Neuronal stem cell (in vitro differentiated cells): ENCODE measurements around the gene MEGF6.

Source experiments
- DNase-seq: peaks from one replicate; pipeline ENCODE4 v3.0.0-alpha.2; 2013; ENCODE audit warnings: low spot score
- H2AFZ ChIP-seq: one replicate; pipeline ENCODE4 v1.6.1; 2013; ENCODE audit warnings: mild to moderate bottlenecking, low read length, inconsistent platforms
- H2AK5ac ChIP-seq: 2 replicates; pipeline ENCODE4 v1.6.1; 2013; ENCODE audit warnings: low read depth, mild to moderate bottlenecking, inconsistent platforms, low read length, moderate library complexity, mixed read lengths
- H2BK120ac ChIP-seq: 2 replicates; pipeline ENCODE4 v1.6.1; 2013; ENCODE audit warnings: low read depth, mild to moderate bottlenecking, inconsistent platforms, low read length, moderate library complexity, mixed read lengths
- H2BK12ac ChIP-seq: one replicate; pipeline ENCODE4 v1.6.1; 2013; ENCODE audit warnings: low read length, inconsistent platforms
- H2BK15ac ChIP-seq: 2 replicates; pipeline ENCODE4 v1.6.1; 2013; ENCODE audit warnings: mild to moderate bottlenecking, low read length, inconsistent platforms, mixed read lengths
- H2BK5ac ChIP-seq: one replicate; pipeline ENCODE4 v1.6.1; 2013; ENCODE audit warnings: inconsistent platforms, mild to moderate bottlenecking, low read length, moderate library complexity
- H3K14ac ChIP-seq: one replicate; pipeline ENCODE4 v1.6.1; 2013; ENCODE audit warnings: low read length, inconsistent platforms
- H3K18ac ChIP-seq: 2 replicates; pipeline ENCODE4 v1.6.1; 2013; ENCODE audit warnings: low read length, inconsistent platforms
- H3K23ac ChIP-seq: 2 replicates; pipeline ENCODE4 v1.6.1; 2013; ENCODE audit warnings: low read depth, mild to moderate bottlenecking, mixed read lengths, low read length, inconsistent platforms; ENCODE audit not compliant: poor library complexity
- H3K27ac ChIP-seq: replicated peaks from 3 replicates; pipeline ENCODE4 v1.5.1; 2013; ENCODE audit warnings: low read length, inconsistent platforms
- H3K27me3 ChIP-seq, 3 experiments: 2 replicates each; pipeline ENCODE4 v1.6.1; 2013; ENCODE audit warnings: low read length in 3 of 3, mild to moderate bottlenecking in 2 of 3, inconsistent platforms in 1 of 3, low read depth in 1 of 3, mixed read lengths in 1 of 3, moderate library complexity in 1 of 3; ENCODE audit not compliant: control insufficient read depth in 3 of 3, insufficient read depth in 3 of 3
- H3K36me3 ChIP-seq, 2 donors: replicated peaks in 1 of 2; 2 replicates each; pipeline ENCODE4 v1.6.1; 2013; ENCODE audit warnings: low read length in 2 of 2; ENCODE audit not compliant: control insufficient read depth in 2 of 2, insufficient read depth in 2 of 2
- H3K4ac ChIP-seq: 2 replicates; pipeline ENCODE4 v1.6.1; 2013; ENCODE audit warnings: inconsistent platforms, mild to moderate bottlenecking, low read length, moderate library complexity
- H3K4me1 ChIP-seq, 2 donors: 1 replicate in 1 of 2; 2 replicates in 1 of 2; pipeline ENCODE4 v1.6.1; 2013; ENCODE audit warnings: low read length in 2 of 2, low read depth in 1 of 2; ENCODE audit not compliant: control insufficient read depth in 2 of 2, insufficient read depth in 1 of 2
- H3K4me2 ChIP-seq: one replicate; pipeline ENCODE4 v1.6.1; 2013; ENCODE audit warnings: mild to moderate bottlenecking, low read length, inconsistent platforms; ENCODE audit not compliant: insufficient read depth, poor library complexity, severe bottlenecking
- H3K4me3 ChIP-seq, 2 donors: 2 replicates each; pipeline ENCODE4 v1.5.1; 2013; ENCODE audit warnings: low read length in 2 of 2, mild to moderate bottlenecking in 2 of 2, inconsistent platforms in 1 of 2, moderate library complexity in 1 of 2
- H3K79me1 ChIP-seq: one replicate; pipeline ENCODE4 v1.6.1; 2013; ENCODE audit warnings: low read depth, mild to moderate bottlenecking, inconsistent platforms, low read length, moderate library complexity
- H3K9ac ChIP-seq: one replicate; pipeline ENCODE4 v1.6.1; 2013; ENCODE audit warnings: mild to moderate bottlenecking, low read depth, low read length, inconsistent platforms; ENCODE audit not compliant: poor library complexity
- H3K9me3 ChIP-seq, 2 donors: replicated peaks in 1 of 2; 2 replicates each; pipeline versions ENCODE3 to v1.6.1; 2013; ENCODE audit warnings: low read length in 2 of 2, mild to moderate bottlenecking in 2 of 2, inconsistent platforms in 1 of 2, low read depth in 1 of 2, mixed read lengths in 1 of 2, moderate library complexity in 1 of 2; ENCODE audit not compliant: control insufficient read depth in 2 of 2, insufficient read depth in 1 of 2
- H4K8ac ChIP-seq: one replicate; pipeline ENCODE4 v1.6.1; 2013; ENCODE audit warnings: low read depth, mild to moderate bottlenecking, inconsistent platforms, low read length, moderate library complexity
- H4K91ac ChIP-seq: one replicate; pipeline ENCODE4 v1.6.1; 2013; ENCODE audit warnings: low read length, low read depth, mild to moderate bottlenecking, inconsistent platforms; ENCODE audit not compliant: poor library complexity
- WGBS, 2 donors: extraction: QIAGEN DNeasy Blood & Tissue Kit; methylation state at CpG; one replicate each; pipeline ENCODE4 v1.1.7; 2013; ENCODE audit warnings: missing lambda C conversion rate in 2 of 2, mixed read lengths in 1 of 2; ENCODE audit not compliant: insufficient read length in 2 of 2, insufficient replicate concordance in 1 of 2; ENCODE audit errors: extremely low coverage in 2 of 2; 5-methylcytosine and 5-hydroxymethylcytosine counted together

Gene MEGF6

DNA sequence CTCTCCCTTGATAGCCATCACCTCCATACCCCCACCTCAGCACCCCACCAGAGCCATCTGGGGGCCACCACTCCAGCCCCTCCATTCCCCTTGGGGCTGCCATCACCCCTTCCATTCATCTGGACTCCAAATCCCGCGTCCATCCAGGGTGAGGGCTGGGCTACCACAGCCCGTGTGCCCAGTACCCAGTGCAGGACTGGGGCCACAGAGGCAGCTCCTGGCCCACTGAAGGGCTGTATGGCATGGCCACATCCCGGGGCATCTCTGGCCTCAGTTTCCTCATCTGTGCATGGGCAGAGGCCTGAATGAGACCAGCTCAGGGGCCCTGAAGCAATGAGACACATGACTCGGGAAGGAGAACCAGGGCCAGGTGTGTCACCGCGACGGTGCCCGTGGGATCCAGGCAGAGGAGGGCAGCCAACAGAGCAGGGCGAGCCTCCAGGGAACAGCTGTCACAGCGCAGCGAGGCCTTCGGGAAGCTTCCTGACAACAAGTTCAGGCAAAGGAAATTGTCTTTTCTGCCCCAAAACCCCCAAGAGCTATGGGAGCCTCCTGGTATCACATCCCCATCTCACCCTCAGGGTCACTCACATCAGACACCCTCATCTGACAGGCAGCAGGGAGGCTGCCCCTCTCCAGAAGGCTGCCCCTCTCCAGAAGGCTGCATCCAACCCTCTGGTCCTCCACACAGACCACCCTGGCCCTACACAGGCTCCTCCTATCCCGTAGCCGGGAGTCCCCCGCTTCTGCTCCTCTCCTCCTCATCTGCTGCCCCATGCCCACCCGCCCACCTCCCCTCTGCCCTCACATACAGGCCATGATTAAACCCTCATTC is 76.3 kb downstream of the MEGF6 start:
- H3K4me1 ChIP-seq = peaks cover 18 to 22% of the 10 kb centered on the region in 2 donors
- H3K36me3 ChIP-seq = no peaks in the 10 kb centered on the region
- no peak overlapping the region for H3K9ac ChIP-seq
- peaks cover 0 to 12% (median 7%) of the 10 kb centered on the region in 3 experiments for H3K27me3 ChIP-seq
- no CpG with 5 or more reads among the region's 17 CpGs for WGBS, 2 donors
- no peak overlapping the region for H3K4me3 ChIP-seq
- H2BK15ac ChIP-seq = no peak overlapping the region
- no peak overlapping the region for H2AFZ ChIP-seq
- H4K8ac ChIP-seq = no peak overlapping the region
- H2BK120ac ChIP-seq = no peak overlapping the region
- peak overlapping the region; percentile 20 for H3K23ac ChIP-seq
- peak overlapping the region; percentile 98 for H3K14ac ChIP-seq
- no peak overlapping the region for H2BK12ac ChIP-seq
- peaks cover 2% of the 10 kb centered on the region for H3K79me1 ChIP-seq
- peaks cover 0 to 1% of the 10 kb centered on the region in 2 donors for H3K9me3 ChIP-seq
- H2AK5ac ChIP-seq = no peak overlapping the region
- H3K4ac ChIP-seq = no peak overlapping the region
- no peak overlapping the region for H3K27ac ChIP-seq
- no peak overlapping the region for H2BK5ac ChIP-seq
- no peak overlapping the region for H4K91ac ChIP-seq
- H3K4me2 ChIP-seq = no peak overlapping the region
- peak overlapping the region; percentile 13 for H3K18ac ChIP-seq
- DNase-seq = no peak

DNA sequence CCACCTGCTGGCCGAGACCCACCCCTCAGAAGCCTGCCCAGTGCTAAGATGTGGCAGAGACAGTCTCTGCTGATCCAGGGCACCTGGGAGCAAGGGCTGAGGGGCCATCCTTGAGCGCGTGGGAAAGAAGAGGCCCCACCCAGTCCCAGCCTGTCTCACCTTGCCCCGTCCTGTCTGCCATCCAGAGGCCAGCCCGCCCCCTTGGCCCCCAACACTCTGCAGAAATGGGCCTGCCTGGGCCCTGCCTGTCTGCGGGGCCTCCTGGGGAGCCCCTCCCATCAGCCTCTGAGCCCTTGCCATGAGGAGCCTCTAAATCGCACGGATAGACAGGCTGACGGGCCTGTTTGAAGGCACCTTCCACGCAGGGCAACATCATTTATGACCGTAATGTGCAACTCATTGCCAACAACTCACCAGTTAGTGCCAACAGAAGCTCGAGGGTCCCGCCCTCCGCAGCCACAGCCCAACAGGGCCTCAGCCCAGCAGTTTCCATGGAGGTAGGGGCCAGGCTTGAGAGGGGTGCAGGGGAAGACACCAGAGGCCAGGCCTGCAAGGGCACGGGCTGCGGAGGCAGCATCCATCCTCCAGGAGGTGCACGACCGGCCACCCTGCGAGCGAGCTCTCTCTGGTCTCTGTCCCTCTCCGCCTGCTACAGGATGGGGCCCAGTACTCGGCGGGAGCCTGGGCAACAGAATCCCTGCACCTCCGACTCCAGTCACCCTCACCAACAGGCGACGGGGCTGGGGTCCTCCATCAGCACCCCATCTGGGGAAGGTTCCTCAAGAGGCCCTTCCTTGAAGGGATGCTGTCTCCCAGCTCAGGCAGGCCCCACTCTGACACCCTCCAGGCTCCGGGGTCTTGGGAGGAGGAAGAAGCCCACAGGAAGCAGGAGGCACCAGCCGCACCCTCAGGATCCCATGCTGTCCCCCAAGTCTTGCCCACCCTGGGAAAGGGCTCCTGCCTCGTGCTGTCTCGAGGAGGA is 78.0 kb downstream of the MEGF6 start:
- no peak overlapping the region for H3K4me3 ChIP-seq
- peak overlapping the region; percentile 29 for H4K8ac ChIP-seq
- no peak for DNase-seq
- H3K4ac ChIP-seq = no peak overlapping the region
- no peak overlapping the region for H2BK12ac ChIP-seq
- H2BK15ac ChIP-seq = no peak overlapping the region
- peak overlapping the region; percentile 16 for H3K9ac ChIP-seq
- H4K91ac ChIP-seq = no peak overlapping the region
- no peak overlapping the region for H3K4me2 ChIP-seq
- H2AK5ac ChIP-seq = peak overlapping the region; percentile 58
- peak overlapping the region; percentile 47 for H3K23ac ChIP-seq
- H2BK120ac ChIP-seq = no peak overlapping the region
- H3K79me1 ChIP-seq = peaks cover 3% of the 10 kb centered on the region
- WGBS, 2 donors = no CpG with 5 or more reads among the region's 30 CpGs
- peak overlapping the region; percentile 60 for H3K18ac ChIP-seq
- H3K9me3 ChIP-seq = peaks cover 0 to 1% of the 10 kb centered on the region in 2 donors
- H3K4me1 ChIP-seq = peaks cover 20% of the 10 kb centered on the region in 2 donors
- no peak overlapping the region for H2AFZ ChIP-seq
- no peaks in the 10 kb centered on the region for H3K36me3 ChIP-seq
- H2BK5ac ChIP-seq = no peak overlapping the region
- H3K27ac ChIP-seq = no peak overlapping the region
- peak overlapping the region; percentile 47 for H3K14ac ChIP-seq
- peaks cover 0 to 22% (median 9%) of the 10 kb centered on the region in 3 experiments for H3K27me3 ChIP-seq

DNA sequence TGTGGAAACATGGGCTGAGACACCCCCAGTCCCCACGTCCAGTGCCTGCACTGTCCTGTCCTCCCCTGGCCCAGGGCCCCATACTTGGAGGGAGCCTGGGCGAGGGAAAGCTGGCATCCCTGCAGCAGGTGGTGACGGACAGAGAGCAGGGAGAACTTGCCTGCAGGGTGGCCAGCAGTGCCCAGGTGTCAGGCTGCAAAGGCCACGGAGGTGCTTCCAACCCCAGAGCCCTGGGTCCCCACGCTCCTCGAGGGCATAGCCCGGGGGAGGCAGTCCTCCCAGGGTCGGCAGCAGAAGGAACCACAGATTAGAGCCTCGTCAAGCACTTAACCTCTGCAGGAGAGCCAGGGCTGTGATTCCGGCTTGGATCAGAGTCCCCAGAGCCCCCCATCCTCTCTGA is 79.4 kb downstream of the MEGF6 start:
- Histone ChIP-seq H3K27ac (no peak overlapping the region), H3K23ac (peak overlapping the region; percentile 0), H4K91ac (no peak overlapping the region), H3K9ac (peak overlapping the region; percentile 77), H2AK5ac (peak overlapping the region; percentile 99), H2BK5ac (peak overlapping the region; percentile 82), H2BK12ac (peak overlapping the region; percentile 41), H3K14ac (peak overlapping the region; percentile 71), H3K36me3 (no peaks in the 10 kb centered on the region), H2BK15ac (peak overlapping the region; percentile 81), H3K9me3 (peaks cover 0 to 1% of the 10 kb centered on the region in 2 donors), H3K27me3 (peaks cover 0 to 22% (median 9%) of the 10 kb centered on the region in 3 experiments), H4K8ac (no peak overlapping the region), H3K4ac (no peak overlapping the region), H3K79me1 (peaks cover 3% of the 10 kb centered on the region), H2AFZ (no peak overlapping the region), H2BK120ac (peak overlapping the region; percentile 96), H3K4me2 (peak overlapping the region; percentile 25), H3K18ac (peak overlapping the region; percentile 83), H3K4me3 (peak overlapping the region in 1 of 2 donors; percentile 14), H3K4me1 (peaks cover 18 to 20% of the 10 kb centered on the region in 2 donors)
- DNase-seq = no peak
- WGBS, 2 donors = no CpG with 5 or more reads among the region's 10 CpGs
